Naive B cell (primary cell): ENCODE data around the gene LCA5. TPM values are rescaled to one million over a fixed set of nuclear protein-coding genes. Genes with fewer than 3 reads are reported as not detected.
A peak's percentile ranks its signal among the peaks of the same experiment; 100 is the strongest.
"Not testable (repeated sequence)": the region's sequence is repeated elsewhere in the genome, so short reads cannot be mapped to it uniquely, and the experiment has no call there.

Experiments
- ATAC-seq, 2 donors: fragments of 150-1000 bp; cut with Tn5 transposase; 2 replicates each; pipeline ENCODE4 v1.10.0; 2021; ENCODE audit warnings: low read depth in 2 of 2, mild to moderate bottlenecking in 2 of 2, moderate library complexity in 2 of 2
- DNase-seq: peaks from one replicate; pipeline ENCODE4 v3.0.0; 2022
- H3K27ac Mint-ChIP-seq, 6 donors: one replicate each; pipeline ENCODE4 v1.8.0; 2020 to 2022; ENCODE audit warnings: mild to moderate bottlenecking in 6 of 6, mixed read lengths in 6 of 6, moderate library complexity in 5 of 6, inconsistent platforms in 2 of 6
- H3K27me3 Mint-ChIP-seq, 3 donors: one replicate each; pipeline ENCODE4 v1.8.0; 2021 to 2022; ENCODE audit warnings: mixed read lengths in 3 of 3, mild to moderate bottlenecking in 1 of 3
- H3K36me3 Mint-ChIP-seq, 2 donors: one replicate each; pipeline ENCODE4 v1.8.0; 2020 to 2022; ENCODE audit warnings: mixed read lengths in 2 of 2, inconsistent platforms in 1 of 2, mild to moderate bottlenecking in 1 of 2
- H3K4me1 Mint-ChIP-seq, 3 donors: one replicate each; pipeline ENCODE4 v1.8.0; 2020 to 2022; ENCODE audit warnings: mixed read lengths in 3 of 3, inconsistent platforms in 1 of 3, mild to moderate bottlenecking in 1 of 3, moderate library complexity in 1 of 3
- H3K4me3 Mint-ChIP-seq, 8 donors: one replicate each; pipeline ENCODE4 v1.8.0; 2020 to 2022; ENCODE audit warnings: mild to moderate bottlenecking in 8 of 8, mixed read lengths in 8 of 8, moderate library complexity in 8 of 8, inconsistent platforms in 2 of 8
- H3K9me3 Mint-ChIP-seq, 7 donors: one replicate each; pipeline ENCODE4 v1.8.0; 2020 to 2022; ENCODE audit warnings: mixed read lengths in 7 of 7, mild to moderate bottlenecking in 5 of 7, inconsistent platforms in 2 of 7, moderate library complexity in 1 of 7
- polyA plus RNA-seq, 6 donors: library from polyadenylated mRNA; unstranded; fragments of 300-500 nt; fragmentation: Illumina TruSeq; gene quantifications; one replicate each; pipeline ENCODE4 v1.2.3, GENCODE V29; 2021; ENCODE audit warnings: low read depth in 6 of 6

The LCA5 gene
- polyA plus RNA-seq, 6 donors from 2014 or later: 0.15 to 0.87 (median 0.40) TPM; not detected in 1

DNA sequence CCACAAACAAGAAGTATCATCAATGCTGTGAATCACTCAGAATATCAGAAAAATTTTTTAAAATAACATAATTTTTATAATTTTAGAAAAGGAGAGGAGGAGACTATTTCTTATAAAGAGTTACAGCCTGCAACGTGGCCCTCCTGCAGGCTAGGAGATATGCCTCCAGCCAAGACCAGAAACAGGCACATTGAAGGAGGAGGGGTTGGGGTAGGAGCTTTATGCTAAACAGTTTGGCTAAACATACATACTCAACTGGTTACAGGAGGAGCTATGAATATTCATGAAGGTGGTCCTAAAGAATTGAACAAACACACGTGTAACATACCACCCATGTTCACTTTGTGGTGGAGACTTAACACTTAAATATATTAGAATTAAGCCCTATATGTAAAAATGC lies 14.2 kb upstream of the LCA5 start:
- Mint-ChIP-seq H3K9me3 (no peaks in the 10 kb centered on the region), H3K4me1 (no peaks in the 10 kb centered on the region), H3K27me3 (no peaks in the 10 kb centered on the region), H3K36me3 (no peaks in the 10 kb centered on the region), H3K27ac (peak overlapping the region in 1 of 6 donors; percentile 60), H3K4me3 (no peak overlapping the region)
- ATAC-seq (no peak), DNase-seq (no peak)

- Mint-ChIP-seq H3K36me3 (no peaks in the 10 kb centered on the region), H3K4me3 (no peak overlapping the region), H3K27me3 (no peaks in the 10 kb centered on the region), H3K4me1 (peaks cover 4 to 12% (median 9%) of the 10 kb centered on the region in 3 donors), H3K9me3 (no peaks in the 10 kb centered on the region), H3K27ac (no peak overlapping the region)
- no peak for DNase-seq
- no peak for ATAC-seq
These were observed 11.1 kb upstream of the LCA5 start for GRCh38 chr6:79548304-79548703.

- ATAC-seq: no peak
- Mint-ChIP-seq H3K4me3 (no peak overlapping the region), H3K27ac (peak overlapping the region in 3 of 6 donors; percentile 6 to 63 (median 24)), H3K9me3 (no peaks in the 10 kb centered on the region), H3K27me3 (no peaks in the 10 kb centered on the region), H3K36me3 (no peaks in the 10 kb centered on the region), H3K4me1 (peaks cover 4 to 12% (median 9%) of the 10 kb centered on the region in 3 donors)
- DNase-seq: no peak
These were observed 9.0 kb upstream of the LCA5 start for GRCh38 chr6:79546186-79546585.

- Mint-ChIP-seq H3K4me3 (peak overlapping the region; percentile 1 to 73 (median 45)), H3K9me3 (no peaks in the 10 kb centered on the region), H3K4me1 (peaks cover 4 to 12% (median 9%) of the 10 kb centered on the region in 3 donors), H3K27ac (peak overlapping the region in 5 of 6 donors; percentile 2 to 80 (median 61)), H3K27me3 (no peaks in the 10 kb centered on the region), H3K36me3 (no peaks in the 10 kb centered on the region)
- DNase-seq (peak; percentile 28), ATAC-seq (peak; percentile 91)
These were observed 7.8 kb upstream of the LCA5 start for GRCh38 chr6:79544939-79545450.

GRCh38 chr6:79544299-79544927 lies 7.2 kb upstream of the LCA5 start:
- Mint-ChIP-seq H3K4me1 (peaks cover 4 to 12% (median 9%) of the 10 kb centered on the region in 3 donors), H3K27ac (peak overlapping the region in 1 of 6 donors; percentile 71), H3K4me3 (peak overlapping the region in 1 of 8 donors; percentile 42), H3K36me3 (no peaks in the 10 kb centered on the region), H3K9me3 (no peaks in the 10 kb centered on the region), H3K27me3 (no peaks in the 10 kb centered on the region)
- DNase-seq (no peak), ATAC-seq (no peak)

- ATAC-seq (peak; percentile 20), DNase-seq (no peak)
- Mint-ChIP-seq H3K9me3 (no peaks in the 10 kb centered on the region), H3K4me1 (peaks cover 4 to 12% (median 9%) of the 10 kb centered on the region in 3 donors), H3K36me3 (no peaks in the 10 kb centered on the region), H3K27ac (peak overlapping the region in 1 of 6 donors; percentile 71), H3K4me3 (no peak overlapping the region), H3K27me3 (no peaks in the 10 kb centered on the region)
These were observed 6.7 kb upstream of the LCA5 start for GRCh38 chr6:79543886-79544285.

DNA sequence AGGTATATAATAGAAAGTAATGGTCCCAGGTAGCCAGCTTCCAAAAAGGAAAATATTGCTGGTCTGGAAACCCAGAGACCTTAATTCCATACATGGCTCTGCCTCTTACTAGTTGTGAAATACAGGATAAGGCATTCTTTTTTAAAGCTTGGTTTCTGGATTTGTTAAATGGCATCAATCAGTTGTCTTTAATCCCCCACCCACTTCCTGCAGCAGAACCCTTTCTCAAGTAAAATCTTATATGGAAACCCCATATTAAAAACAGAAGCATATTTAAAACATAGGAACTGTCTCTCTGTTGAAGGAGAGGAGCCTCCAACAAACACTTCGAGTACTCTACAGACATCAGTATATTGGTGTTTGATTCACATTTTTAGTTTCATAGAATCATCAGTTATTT lies 6.2 kb upstream of the LCA5 start:
- no peaks in the 10 kb centered on the region for H3K9me3 Mint-ChIP-seq
- ATAC-seq (no peak), DNase-seq (no peak)
- H3K36me3 Mint-ChIP-seq: no peaks in the 10 kb centered on the region
- no peak overlapping the region for H3K27ac Mint-ChIP-seq
- H3K4me1 Mint-ChIP-seq: peaks cover 4 to 12% (median 9%) of the 10 kb centered on the region in 3 donors
- no peak overlapping the region for H3K4me3 Mint-ChIP-seq
- no peaks in the 10 kb centered on the region for H3K27me3 Mint-ChIP-seq

GRCh38 chr6:79538106-79538971 lies 1.1 kb upstream of the LCA5 start:
- DNase-seq: no peak

DNA sequence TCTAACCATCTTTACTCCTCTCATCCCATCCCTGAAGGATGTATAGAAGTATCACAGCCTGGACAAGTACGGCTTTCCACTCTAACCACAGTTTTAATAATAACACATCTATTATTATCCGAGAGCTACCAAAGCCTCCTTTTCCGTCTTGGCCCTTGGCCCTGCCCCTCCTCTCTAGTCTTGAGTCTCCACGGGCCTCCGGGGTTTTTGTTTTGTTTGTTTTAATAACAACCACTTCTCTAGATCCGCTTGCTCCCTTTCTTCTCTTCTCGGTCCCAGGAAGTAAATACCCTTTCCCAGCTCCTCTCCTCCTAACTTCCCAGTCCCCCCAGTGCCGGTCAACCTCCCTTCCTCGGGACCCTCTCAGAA lies 661 bp downstream of the LCA5 start:
- Mint-ChIP-seq H3K27me3 (peaks cover 0 to 7% (median 0%) of the 10 kb centered on the region in 3 donors), H3K4me1 (no peaks in the 10 kb centered on the region), H3K9me3 (no peaks in the 10 kb centered on the region), H3K4me3 (no peak overlapping the region), H3K27ac (peak overlapping the region in 1 of 6 donors; percentile 6), H3K36me3 (no peaks in the 10 kb centered on the region)
- ATAC-seq (no peak), DNase-seq (no peak)

More at GRCh38 chr6:79538106-79538971, 1.1 kb upstream of the LCA5 start:
- no peak for ATAC-seq
- no peaks in the 10 kb centered on the region for H3K36me3 Mint-ChIP-seq
- peaks cover 0 to 7% (median 0%) of the 10 kb centered on the region in 3 donors for H3K27me3 Mint-ChIP-seq
- H3K4me3 Mint-ChIP-seq: no peak overlapping the region
- H3K27ac Mint-ChIP-seq: no peak overlapping the region
- no peaks in the 10 kb centered on the region for H3K4me1 Mint-ChIP-seq
- H3K9me3 Mint-ChIP-seq: no peaks in the 10 kb centered on the region

- not testable (repeated sequence) for H3K9me3 Mint-ChIP-seq, H3K4me3 Mint-ChIP-seq, ATAC-seq, H3K27me3 Mint-ChIP-seq, H3K27ac Mint-ChIP-seq, H3K4me1 Mint-ChIP-seq, H3K36me3 Mint-ChIP-seq, DNase-seq
These were observed 7.7 kb downstream of the LCA5 start for GRCh38 chr6:79529567-79529966.

- Mint-ChIP-seq H3K36me3 (peaks cover 6 to 8% of the 10 kb centered on the region in 2 donors), H3K9me3 (peaks cover 0 to 7% (median 0%) of the 10 kb centered on the region in 7 donors), H3K4me1 (no peaks in the 10 kb centered on the region), H3K27ac (peak overlapping the region in 1 of 6 donors; percentile 17), H3K4me3 (no peak overlapping the region), H3K27me3 (no peaks in the 10 kb centered on the region)
- no peak for DNase-seq
- ATAC-seq: no peak
These were observed 10.3 kb downstream of the LCA5 start for GRCh38 chr6:79526897-79527296.

GRCh38 chr6:79525272-79526100 lies 11.7 kb downstream of the LCA5 start:
- Mint-ChIP-seq H3K4me1 (no peaks in the 10 kb centered on the region), H3K36me3 (peaks cover 6 to 8% of the 10 kb centered on the region in 2 donors), H3K27me3 (no peaks in the 10 kb centered on the region), H3K4me3 (no peak overlapping the region), H3K9me3 (peaks cover 0 to 7% (median 0%) of the 10 kb centered on the region in 7 donors), H3K27ac (no peak overlapping the region)
- ATAC-seq: no peak
- DNase-seq: no peak

DNA sequence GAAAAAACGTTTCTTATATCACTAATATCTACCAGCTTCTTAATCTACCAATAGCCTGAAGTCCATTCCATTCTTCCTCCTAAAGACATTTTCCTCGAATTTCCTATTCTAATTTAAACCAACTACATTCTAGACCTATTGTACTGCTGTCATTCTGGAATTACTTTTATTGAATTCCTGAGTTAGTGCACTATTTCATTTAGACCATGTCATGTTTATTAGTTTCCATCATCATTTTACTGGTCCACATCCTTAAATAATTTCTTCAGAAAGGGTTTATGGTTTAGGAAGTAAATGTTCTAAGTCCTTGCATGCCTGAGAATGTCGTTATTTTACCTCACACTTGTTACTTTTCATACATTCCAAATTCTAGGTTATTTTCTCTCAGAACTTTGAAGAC lies 13.2 kb downstream of the LCA5 start:
- ATAC-seq: no peak
- no peak overlapping the region for H3K4me3 Mint-ChIP-seq

More for the DNA sequence above, 13.2 kb downstream of the LCA5 start:
- DNase-seq: no peak
- Mint-ChIP-seq H3K27ac (no peak overlapping the region), H3K36me3 (peaks cover 2 to 6% of the 10 kb centered on the region in 2 donors), H3K4me1 (no peaks in the 10 kb centered on the region), H3K9me3 (peaks cover 0 to 5% (median 0%) of the 10 kb centered on the region in 7 donors), H3K27me3 (no peaks in the 10 kb centered on the region)
